DOHH2 (cell line): ENCODE data around the gene CAPZA2.
"Not testable (repeated sequence)": the region's sequence is repeated elsewhere in the genome, so short reads cannot be mapped to it uniquely, and the experiment has no call there.

Source experiments
- H3F3A ChIP-seq: fragments of 200-600 bp; sonication (generic), shearing (Covaris generic); 2 replicates; pipeline ENCODE4 v1.6.0; 2016; ENCODE audit warnings: antibody characterized with exemption, mild to moderate bottlenecking; ENCODE audit not compliant: control insufficient read depth, insufficient read depth
- H3K27ac ChIP-seq: fragments of 200-600 bp; sonication (generic); 2 replicates; pipeline ENCODE4 v1.5.1; 2014; ENCODE audit warnings: low read depth, mild to moderate bottlenecking, low read length, moderate library complexity
- H3K27me3 ChIP-seq: fragments of 200-600 bp; sonication (generic); 2 replicates; pipeline ENCODE4 v1.6.1; 2014; ENCODE audit warnings: mild to moderate bottlenecking, low read length, mixed read lengths; ENCODE audit not compliant: control insufficient read depth
- H3K36me3 ChIP-seq: fragments of 200-600 bp; sonication (generic); 2 replicates; pipeline ENCODE4 v1.6.1; 2014; ENCODE audit warnings: mild to moderate bottlenecking, low read length, moderate library complexity, mixed read lengths; ENCODE audit not compliant: control insufficient read depth
- H3K4me1 ChIP-seq: fragments of 200-600 bp; sonication (generic); 2 replicates; pipeline ENCODE4 v1.6.1; 2014; ENCODE audit warnings: mild to moderate bottlenecking, low read length, mixed read lengths; ENCODE audit not compliant: control insufficient read depth
- H3K4me2 ChIP-seq: fragments of 200-600 bp; sonication (generic); 2 replicates; pipeline ENCODE4 v1.6.0; 2014; ENCODE audit warnings: mild to moderate bottlenecking, low read length, moderate library complexity
- H3K4me3 ChIP-seq: fragments of 200-600 bp; sonication (generic); 2 replicates; pipeline ENCODE4 v1.5.1; 2014; ENCODE audit warnings: mild to moderate bottlenecking, low read length, mixed read lengths
- H3K79me2 ChIP-seq: fragments of 200-600 bp; sonication (generic); 2 replicates; pipeline ENCODE4 v1.6.1; 2014; ENCODE audit warnings: mild to moderate bottlenecking, low read length, mixed read lengths; ENCODE audit not compliant: control insufficient read depth
- H3K9me2 ChIP-seq: fragments of 200-600 bp; sonication (generic); replicated peaks from 2 replicates; pipeline ENCODE4 v1.6.1; 2014; ENCODE audit warnings: mild to moderate bottlenecking, low read length, mixed read lengths; ENCODE audit not compliant: control insufficient read depth
- H3K9me3 ChIP-seq: fragments of 200-600 bp; sonication (generic); 2 replicates; pipeline ENCODE4 v1.6.1; 2014; ENCODE audit warnings: antibody characterized with exemption, low read length, mixed read lengths; ENCODE audit not compliant: control insufficient read depth, insufficient read depth
- H4K20me1 ChIP-seq: fragments of 200-600 bp; sonication (generic); 2 replicates; pipeline ENCODE4 v1.6.0; 2014; ENCODE audit warnings: low read depth, mild to moderate bottlenecking, antibody characterized with exemption, low read length, moderate library complexity; ENCODE audit not compliant: control insufficient read depth, insufficient read depth
- EZH2phosphoT487 ChIP-seq: fragments of 200-600 bp; sonication (generic); IDR thresholded peaks from 2 replicates; pipeline ENCODE4 v1.6.1; 2017; ENCODE audit warnings: borderline replicate concordance, mild to moderate bottlenecking, antibody characterized with exemption, low read length, moderate library complexity, mixed read lengths
- TF ChIP-seq, protein P1 (sequence below): fragments of 200-600 bp; sonication (generic); IDR thresholded peaks from one replicate; pipeline ENCODE4 v1.5.1; 2014; ENCODE audit warnings: antibody characterized with exemption, mild to moderate bottlenecking, low read depth, low read length; ENCODE audit not compliant: poor library complexity, severe bottlenecking

The CAPZA2 gene

DNA sequence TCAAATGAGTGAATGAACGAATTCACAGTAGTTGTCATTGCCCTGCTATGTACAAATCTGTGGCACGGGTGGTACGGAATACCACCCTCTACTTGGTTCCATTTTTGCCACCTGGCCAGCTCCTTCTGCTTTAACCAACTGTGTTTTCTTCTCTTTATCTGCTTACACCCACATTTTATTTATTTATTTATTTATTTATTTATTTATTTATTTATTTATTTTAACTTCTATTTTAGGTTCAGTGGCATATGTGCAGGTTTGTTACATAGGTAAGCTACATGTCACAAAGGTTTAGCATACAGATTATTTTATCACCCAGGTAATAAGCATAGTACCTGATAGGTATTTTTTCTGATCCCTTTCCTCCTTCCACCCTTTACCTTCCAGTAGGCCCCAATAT, 42.2 kb upstream of the CAPZA2 start:
- Histone ChIP-seq H3K4me2 (no peak overlapping the region), H3K9me3 (no peaks in the 10 kb centered on the region), H3K79me2 (no peaks in the 10 kb centered on the region), H3K9me2 (no peaks in the 10 kb centered on the region), H3K27me3 (peaks cover 21% of the 10 kb centered on the region), H3K4me3 (no peak overlapping the region), H4K20me1 (no peaks in the 10 kb centered on the region), H3K27ac (no peak overlapping the region), H3K36me3 (no peaks in the 10 kb centered on the region), H3K4me1 (no peaks in the 10 kb centered on the region), H3F3A (no peaks in the 10 kb centered on the region)
- no peak for TF ChIP-seq EZH2phosphoT487
- TF ChIP-seq, protein P1, sequence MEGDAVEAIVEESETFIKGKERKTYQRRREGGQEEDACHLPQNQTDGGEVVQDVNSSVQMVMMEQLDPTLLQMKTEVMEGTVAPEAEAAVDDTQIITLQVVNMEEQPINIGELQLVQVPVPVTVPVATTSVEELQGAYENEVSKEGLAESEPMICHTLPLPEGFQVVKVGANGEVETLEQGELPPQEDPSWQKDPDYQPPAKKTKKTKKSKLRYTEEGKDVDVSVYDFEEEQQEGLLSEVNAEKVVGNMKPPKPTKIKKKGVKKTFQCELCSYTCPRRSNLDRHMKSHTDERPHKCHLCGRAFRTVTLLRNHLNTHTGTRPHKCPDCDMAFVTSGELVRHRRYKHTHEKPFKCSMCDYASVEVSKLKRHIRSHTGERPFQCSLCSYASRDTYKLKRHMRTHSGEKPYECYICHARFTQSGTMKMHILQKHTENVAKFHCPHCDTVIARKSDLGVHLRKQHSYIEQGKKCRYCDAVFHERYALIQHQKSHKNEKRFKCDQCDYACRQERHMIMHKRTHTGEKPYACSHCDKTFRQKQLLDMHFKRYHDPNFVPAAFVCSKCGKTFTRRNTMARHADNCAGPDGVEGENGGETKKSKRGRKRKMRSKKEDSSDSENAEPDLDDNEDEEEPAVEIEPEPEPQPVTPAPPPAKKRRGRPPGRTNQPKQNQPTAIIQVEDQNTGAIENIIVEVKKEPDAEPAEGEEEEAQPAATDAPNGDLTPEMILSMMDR = no peak

DNA sequence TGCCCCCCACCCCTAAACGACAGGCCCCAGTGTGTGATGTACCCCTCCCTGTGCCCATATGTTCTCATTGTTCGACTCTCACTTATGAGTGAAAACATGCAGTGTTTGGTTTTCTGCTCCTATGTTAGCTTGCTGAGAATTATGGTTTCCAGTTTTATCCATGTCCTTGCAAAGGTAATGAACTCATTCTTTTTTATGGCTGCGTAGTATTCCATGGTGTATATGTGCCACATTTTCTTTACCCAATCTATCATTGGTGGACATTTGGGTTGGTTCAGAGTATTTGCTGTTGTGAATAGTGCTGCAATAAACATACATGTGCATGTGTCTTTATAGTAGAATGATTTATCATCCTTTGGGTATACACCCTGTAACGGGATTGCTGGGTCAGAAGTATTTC, 40.7 kb upstream of the CAPZA2 start:
- H3K27me3 ChIP-seq = peaks cover 25% of the 10 kb centered on the region
- not testable (repeated sequence) for H4K20me1 ChIP-seq, H3K4me1 ChIP-seq, H3K79me2 ChIP-seq, H3K27ac ChIP-seq, H3K9me3 ChIP-seq, H3K4me3 ChIP-seq, H3F3A ChIP-seq, H3K4me2 ChIP-seq, H3K9me2 ChIP-seq, H3K36me3 ChIP-seq

DNA sequence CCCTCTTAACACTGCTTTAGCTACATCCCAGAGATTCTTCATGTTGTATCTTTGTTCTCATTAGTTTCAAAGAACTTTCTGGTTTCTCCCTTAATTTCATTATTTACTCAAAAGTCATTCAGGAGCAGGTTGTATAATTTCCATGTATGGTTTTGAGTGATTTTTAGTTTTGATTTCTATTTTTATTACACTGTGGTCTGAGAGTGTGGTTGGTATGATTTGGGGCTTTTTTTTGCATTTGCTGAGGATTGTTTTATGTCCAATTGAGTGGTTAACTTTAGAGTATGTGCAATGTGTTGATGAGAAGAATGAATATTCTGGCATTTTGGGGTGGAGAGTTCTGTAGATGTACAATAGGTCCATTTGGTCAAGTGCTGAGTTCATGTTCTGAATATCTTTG, 37.9 kb upstream of the CAPZA2 start:
- Histone ChIP-seq H4K20me1 (no peaks in the 10 kb centered on the region), H3K9me2 (no peaks in the 10 kb centered on the region), H3K4me2 (no peak overlapping the region), H3K79me2 (no peaks in the 10 kb centered on the region), H3K36me3 (no peaks in the 10 kb centered on the region), H3K27ac (no peak overlapping the region), H3F3A (no peaks in the 10 kb centered on the region), H3K9me3 (no peaks in the 10 kb centered on the region), H3K4me3 (no peak overlapping the region), H3K4me1 (no peaks in the 10 kb centered on the region), H3K27me3 (peaks cover 15% of the 10 kb centered on the region)
- TF ChIP-seq, protein P1 = no peak
- TF ChIP-seq EZH2phosphoT487 = no peak

DNA sequence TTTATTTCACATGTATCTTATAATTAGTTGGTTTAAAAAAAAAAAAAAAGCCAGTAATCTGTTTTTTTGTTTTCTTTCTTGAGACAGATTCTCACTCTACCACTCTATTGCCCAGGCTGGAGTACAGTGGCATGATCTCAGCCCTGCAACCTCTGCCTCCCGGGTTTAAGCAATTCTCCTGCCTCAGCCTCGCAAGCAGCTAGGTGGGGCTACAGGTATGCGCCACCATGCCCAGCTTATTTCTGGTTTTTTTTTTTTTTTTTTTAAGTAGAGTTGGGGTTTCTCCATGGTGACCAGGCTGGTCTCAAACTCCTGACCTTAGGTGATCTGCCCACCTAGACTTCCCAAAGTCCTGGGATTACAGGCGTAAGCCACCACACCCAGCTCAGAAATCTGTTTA, 34.1 kb upstream of the CAPZA2 start:
- Histone ChIP-seq H3F3A (no peaks in the 10 kb centered on the region), H3K36me3 (no peaks in the 10 kb centered on the region), H3K4me3 (no peak overlapping the region)

More for the DNA sequence above, 34.1 kb upstream of the CAPZA2 start:
- Histone ChIP-seq H4K20me1 (no peaks in the 10 kb centered on the region), H3K79me2 (no peaks in the 10 kb centered on the region), H3K27ac (no peak overlapping the region), H3K4me2 (no peak overlapping the region), H3K9me2 (no peaks in the 10 kb centered on the region), H3K27me3 (peaks cover 15% of the 10 kb centered on the region), H3K9me3 (no peaks in the 10 kb centered on the region), H3K4me1 (no peaks in the 10 kb centered on the region)
- TF ChIP-seq, protein P1 = no peak
- no peak for TF ChIP-seq EZH2phosphoT487
